ENCODE data around the gene KIAA1328. TPM values are rescaled to one million over a fixed set of nuclear protein-coding genes. Genes with fewer than 3 reads are reported as not detected.

The KIAA1328 gene
- total and polyA plus RNA-seq, 4 donors = 0.95 to 7.4 (median 2.9) TPM

- Histone ChIP-seq H3K9me3 (ENCODE audit: control insufficient read depth in 4 of 4, low read length in 3 of 4) (no peaks in the 10 kb centered on the region), H3K9ac (ENCODE audit: low read depth in 1 of 2, low read length in 2 of 2) (no peak overlapping the region), H3K36me3 (ENCODE audit: control insufficient read depth in 4 of 4, insufficient read depth in 3 of 4, low read depth in 1 of 4, low read length in 3 of 4) (no peaks in the 10 kb centered on the region), H3K4me3 (ENCODE audit: low read depth in 1 of 3, low read length in 3 of 3) (peak overlapping the region in 1 of 3 donors; percentile 50), H3K27me3 (ENCODE audit: control insufficient read depth in 4 of 4, insufficient read depth in 4 of 4, low read length in 3 of 4) (peaks cover 0 to 3% (median 3%) of the 10 kb centered on the region in 4 donors), H3K4me1 (ENCODE audit: control insufficient read depth in 4 of 4, insufficient read depth in 4 of 4, low read length in 3 of 4) (peaks cover 0 to 5% (median 3%) of the 10 kb centered on the region in 4 donors), H3K27ac (ENCODE audit: low read depth in 1 of 2, low read length in 2 of 2) (no peak overlapping the region)
- TF ChIP-seq FOXA2 (IDR thresholded peaks at IDR 0.05) (no peak), GABPA (IDR thresholded peaks at IDR 0.05 in 1 of 2, conservative IDR thresholded peaks at IDR 0.05 in 1 of 2) (no peak), RAD21 (IDR thresholded peaks at IDR 0.05) (no peak), RXRA (IDR thresholded peaks at IDR 0.05) (no peak), YY1 (IDR thresholded peaks at IDR 0.05) (no peak), FOXA1 (IDR thresholded peaks at IDR 0.05) (no peak)
- no peak for DNase-seq (ENCODE audit: low spot score)
- 9% methylated on average over 49 of the region's 49 CpGs for WGBS
Observed at GRCh38 chr18:37254236-37254754, 425.4 kb downstream of the KIAA1328 start.

- Histone ChIP-seq H3K27ac (ENCODE audit: low read depth in 1 of 2, low read length in 2 of 2) (no peak overlapping the region), H3K9me3 (ENCODE audit: control insufficient read depth in 4 of 4, low read length in 3 of 4) (no peaks in the 10 kb centered on the region), H3K27me3 (ENCODE audit: control insufficient read depth in 4 of 4, insufficient read depth in 4 of 4, low read length in 3 of 4) (peaks cover 0 to 3% (median 3%) of the 10 kb centered on the region in 4 donors), H3K4me1 (ENCODE audit: control insufficient read depth in 4 of 4, insufficient read depth in 4 of 4, low read length in 3 of 4) (peaks cover 0 to 5% (median 3%) of the 10 kb centered on the region in 4 donors), H3K4me3 (ENCODE audit: low read depth in 1 of 3, low read length in 3 of 3) (no peak overlapping the region), H3K9ac (ENCODE audit: low read depth in 1 of 2, low read length in 2 of 2) (no peak overlapping the region), H3K36me3 (ENCODE audit: control insufficient read depth in 4 of 4, insufficient read depth in 3 of 4, low read depth in 1 of 4, low read length in 3 of 4) (no peaks in the 10 kb centered on the region)
- no peak for DNase-seq (ENCODE audit: low spot score)
- TF ChIP-seq SP1 (IDR thresholded peaks at IDR 0.05) (no peak), GABPA (IDR thresholded peaks at IDR 0.05 in 1 of 2, conservative IDR thresholded peaks at IDR 0.05 in 1 of 2) (no peak), ATF3 (IDR thresholded peaks at IDR 0.05) (no peak), FOXA1 (IDR thresholded peaks at IDR 0.05) (no peak), FOXA2 (IDR thresholded peaks at IDR 0.05) (no peak), HNF4A (conservative IDR thresholded peaks at IDR 0.05) (no peak), REST (IDR thresholded peaks at IDR 0.05) (no peak), RAD21 (IDR thresholded peaks at IDR 0.05) (no peak), JUND (IDR thresholded peaks at IDR 0.05) (no peak), EGR1 (IDR thresholded peaks at IDR 0.05; ENCODE audit: low read depth in 2 of 2) (no peak), HNF4G (IDR thresholded peaks at IDR 0.05) (no peak)
- TF ChIP-seq, protein P1, sequence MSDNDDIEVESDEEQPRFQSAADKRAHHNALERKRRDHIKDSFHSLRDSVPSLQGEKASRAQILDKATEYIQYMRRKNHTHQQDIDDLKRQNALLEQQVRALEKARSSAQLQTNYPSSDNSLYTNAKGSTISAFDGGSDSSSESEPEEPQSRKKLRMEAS (IDR thresholded peaks at IDR 0.05) = no peak
- WGBS = 80% methylated on average over 12 of the region's 12 CpGs
Observed at GRCh38 chr18:37254973-37255372, 426.0 kb downstream of the KIAA1328 start.

DNA sequence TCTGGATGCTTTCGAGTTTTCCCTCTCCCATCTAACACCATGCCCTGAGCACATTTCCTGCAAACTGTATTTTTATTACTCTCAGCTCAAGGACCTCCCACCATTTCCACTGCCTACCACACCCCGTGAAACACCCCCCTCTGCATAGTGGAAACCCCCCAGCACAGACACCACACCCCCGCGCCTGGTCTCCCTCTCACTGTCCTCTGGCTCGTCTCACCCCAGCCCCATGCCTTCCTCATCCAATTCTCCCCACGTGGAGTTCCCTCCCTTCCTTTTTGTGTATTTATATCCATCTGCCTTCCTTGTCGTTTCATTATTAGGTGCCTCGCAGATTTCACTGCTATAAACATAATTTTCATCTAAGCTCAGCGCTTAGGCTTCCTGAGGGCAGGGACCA, 429.2 kb downstream of the KIAA1328 start:
- WGBS = 46% methylated on average over 9 of the region's 9 CpGs
- Histone ChIP-seq H3K27me3 (ENCODE audit: control insufficient read depth in 4 of 4, insufficient read depth in 4 of 4, low read length in 3 of 4) (peaks cover 0 to 3% (median 3%) of the 10 kb centered on the region in 4 donors), H3K9me3 (ENCODE audit: control insufficient read depth in 4 of 4, low read length in 3 of 4) (no peaks in the 10 kb centered on the region), H3K9ac (ENCODE audit: low read depth in 1 of 2, low read length in 2 of 2) (no peak overlapping the region), H3K36me3 (ENCODE audit: control insufficient read depth in 4 of 4, insufficient read depth in 3 of 4, low read depth in 1 of 4, low read length in 3 of 4) (no peaks in the 10 kb centered on the region), H3K4me1 (ENCODE audit: control insufficient read depth in 4 of 4, insufficient read depth in 4 of 4, low read length in 3 of 4) (peaks cover 0 to 5% (median 3%) of the 10 kb centered on the region in 4 donors), H3K4me3 (ENCODE audit: low read depth in 1 of 3, low read length in 3 of 3) (no peak overlapping the region), H3K27ac (ENCODE audit: low read depth in 1 of 2, low read length in 2 of 2) (no peak overlapping the region)
- no peak for DNase-seq (ENCODE audit: low spot score)
- TF ChIP-seq HNF4A (conservative IDR thresholded peaks at IDR 0.05) (no peak), CTCF (IDR thresholded peaks at IDR 0.05; ENCODE audit: low read depth, low read length, missing input control) (no peak), RAD21 (IDR thresholded peaks at IDR 0.05) (no peak), RXRA (IDR thresholded peaks at IDR 0.05) (no peak), YY1 (IDR thresholded peaks at IDR 0.05) (no peak), FOXA2 (IDR thresholded peaks at IDR 0.05) (no peak), NR2F2 (IDR thresholded peaks at IDR 0.05) (no peak), EGR1 (IDR thresholded peaks at IDR 0.05; ENCODE audit: low read depth in 2 of 2) (no peak), GABPA (IDR thresholded peaks at IDR 0.05 in 1 of 2, conservative IDR thresholded peaks at IDR 0.05 in 1 of 2) (no peak), HNF4G (IDR thresholded peaks at IDR 0.05) (no peak), JUND (IDR thresholded peaks at IDR 0.05) (no peak), FOXA1 (IDR thresholded peaks at IDR 0.05) (no peak), REST (IDR thresholded peaks at IDR 0.05) (no peak)
